Panc1 (cell line): Measurements from ENCODE around the gene NCAPD2. TPM values are rescaled to one million over a fixed set of nuclear protein-coding genes. Genes with fewer than 3 reads are reported as not detected.

Experiments used
- ATAC-seq: fragments of 200-7000 bp; cut with Tn5 transposase; 2 replicates; pipeline ENCODE4 v1.9.1; 2020; ENCODE audit warnings: mild to moderate bottlenecking, moderate library complexity
- BruUV-seq: library from RNA; stranded (reverse); fragments of 400-500 nt; replicated peaks from 2 replicates; lab custom pipeline; 2021; lab: Mats Ljungman, UMichigan
- CTCF ChIA-PET: fragments of 300-600 bp; sonication (Branson Sonifier 250); formaldehyde crosslinking; loops from one replicate; lab custom pipeline; 2022; ENCODE audit warnings: antibody characterized with exemption; lab: Charles Lee
- POLR2A ChIA-PET: fragments of 300-600 bp; sonication (Branson Sonifier 250); formaldehyde crosslinking; loops from one replicate; lab custom pipeline; 2022; ENCODE audit warnings: antibody characterized with exemption; lab: Charles Lee
- DNase-seq: peaks from one replicate; pipeline ENCODE4 v3.0.0-alpha.2; 2010; ENCODE audit warnings: low read depth, low spot score
- H3K27ac ChIP-seq: 2 replicates; pipeline ENCODE4 v1.5.1; 2011; ENCODE audit warnings: mild to moderate bottlenecking, low read length, inconsistent platforms
- H3K27me3 ChIP-seq: fragments of 200-500 bp; sonication (Bioruptor generic); 2 replicates; pipeline ENCODE4 v1.6.0; 2014; ENCODE audit warnings: low read length, inconsistent platforms; ENCODE audit not compliant: control insufficient read depth, insufficient read depth
- H3K36me3 ChIP-seq: fragments of 200-500 bp; sonication (Bioruptor generic); 2 replicates; pipeline ENCODE4 v1.5.1; 2014; ENCODE audit warnings: inconsistent platforms, mild to moderate bottlenecking, low read length, moderate library complexity; ENCODE audit not compliant: control insufficient read depth, insufficient read depth
- H3K4me1 ChIP-seq: 2 replicates; pipeline ENCODE4 v1.5.1; 2011; ENCODE audit warnings: inconsistent platforms, mild to moderate bottlenecking, low read length, moderate library complexity; ENCODE audit not compliant: control insufficient read depth, insufficient read depth
- H3K4me3 ChIP-seq, 2 experiments: 2 replicates each; pipeline ENCODE4 v1.5.1; 2011 to 2012; ENCODE audit warnings: low read depth in 2 of 2, low read length in 2 of 2, mild to moderate bottlenecking in 2 of 2, inconsistent platforms in 1 of 2, moderate library complexity in 1 of 2
- H3K9me3 ChIP-seq: fragments of 200-500 bp; sonication (Bioruptor generic); 2 replicates; pipeline ENCODE4 v1.5.1; 2014; ENCODE audit warnings: low read depth, mild to moderate bottlenecking, inconsistent platforms, low read length, moderate library complexity; ENCODE audit not compliant: control insufficient read depth, insufficient read depth
- POLR2AphosphoS5 ChIP-seq: IDR thresholded peaks from 2 replicates; pipeline ENCODE4 v1.6.1; 2012; ENCODE audit warnings: mild to moderate bottlenecking, low read depth, low read length, moderate library complexity
- SIN3A ChIP-seq: IDR thresholded peaks from 2 replicates; pipeline ENCODE4 v1.6.1; 2012; ENCODE audit warnings: low read depth, mild to moderate bottlenecking, low read length, moderate library complexity, borderline replicate concordance; ENCODE audit not compliant: insufficient read depth
- TCF7L2 ChIP-seq: IDR thresholded peaks from 2 replicates; pipeline ENCODE4 v1.6.1; 2011; ENCODE audit warnings: mild to moderate bottlenecking, low read depth, low read length, inconsistent platforms
- in situ Hi-C: cut with HindIII; loops from 2 replicates; pipeline ENCODE4 v1.10.0; 2016; ENCODE audit warnings: low sequenced_read_pairs, low pct_unique_long_range_greater_than_20kb
- intact Hi-C: fragments of 100-400 bp; cut with micrococcal nuclease; formaldehyde crosslinking; loops from one replicate; pipeline ENCODE4 v1.10.0; 2022; ENCODE audit not compliant: unreplicated experiment
- total RNA-seq: library from RNA; stranded (reverse); gene quantifications from one replicate; pipeline ENCODE4 v1.2.1, GENCODE V29; 2021; ENCODE audit not compliant: unreplicated experiment
- TF ChIP-seq, protein P1 (sequence below), 2 experiments: IDR thresholded peaks; 2 replicates each; pipeline ENCODE4 v1.6.1; 2011 to 2012; ENCODE audit warnings: low read depth in 2 of 2, control low read depth in 1 of 2, low read length in 1 of 2, mild to moderate bottlenecking in 1 of 2, moderate library complexity in 1 of 2; ENCODE audit not compliant: insufficient read depth in 1 of 2
- TF ChIP-seq, protein P2 (sequence below): fragments of 450-650 bp; IDR thresholded peaks from 2 replicates; pipeline ENCODE4 v1.5.1; 2017; ENCODE audit warnings: mild to moderate bottlenecking

Gene NCAPD2
- total RNA-seq, 1 experiment from 2014 or later, result 80.3 TPM

GRCh38 chr12:6569312-6569711, 75.4 kb downstream of the NCAPD2 start:
- H3K4me1 ChIP-seq, result peaks cover 11% of the 10 kb centered on the region
- ChIA-PET POLR2A (no interaction called here), CTCF (no interaction called here)
- peak overlapping the region in 1 of 2 experiments; percentile 78; a peak in 3 of 4 replicates for H3K4me3 ChIP-seq
- intact Hi-C loops (no loop called here), in situ Hi-C loops (no loop called here)
- H3K27me3 ChIP-seq, result no peaks in the 10 kb centered on the region
- TF ChIP-seq POLR2AphosphoS5 (no peak), TCF7L2 (no peak), SIN3A (no peak)
- TF ChIP-seq, protein P1, sequence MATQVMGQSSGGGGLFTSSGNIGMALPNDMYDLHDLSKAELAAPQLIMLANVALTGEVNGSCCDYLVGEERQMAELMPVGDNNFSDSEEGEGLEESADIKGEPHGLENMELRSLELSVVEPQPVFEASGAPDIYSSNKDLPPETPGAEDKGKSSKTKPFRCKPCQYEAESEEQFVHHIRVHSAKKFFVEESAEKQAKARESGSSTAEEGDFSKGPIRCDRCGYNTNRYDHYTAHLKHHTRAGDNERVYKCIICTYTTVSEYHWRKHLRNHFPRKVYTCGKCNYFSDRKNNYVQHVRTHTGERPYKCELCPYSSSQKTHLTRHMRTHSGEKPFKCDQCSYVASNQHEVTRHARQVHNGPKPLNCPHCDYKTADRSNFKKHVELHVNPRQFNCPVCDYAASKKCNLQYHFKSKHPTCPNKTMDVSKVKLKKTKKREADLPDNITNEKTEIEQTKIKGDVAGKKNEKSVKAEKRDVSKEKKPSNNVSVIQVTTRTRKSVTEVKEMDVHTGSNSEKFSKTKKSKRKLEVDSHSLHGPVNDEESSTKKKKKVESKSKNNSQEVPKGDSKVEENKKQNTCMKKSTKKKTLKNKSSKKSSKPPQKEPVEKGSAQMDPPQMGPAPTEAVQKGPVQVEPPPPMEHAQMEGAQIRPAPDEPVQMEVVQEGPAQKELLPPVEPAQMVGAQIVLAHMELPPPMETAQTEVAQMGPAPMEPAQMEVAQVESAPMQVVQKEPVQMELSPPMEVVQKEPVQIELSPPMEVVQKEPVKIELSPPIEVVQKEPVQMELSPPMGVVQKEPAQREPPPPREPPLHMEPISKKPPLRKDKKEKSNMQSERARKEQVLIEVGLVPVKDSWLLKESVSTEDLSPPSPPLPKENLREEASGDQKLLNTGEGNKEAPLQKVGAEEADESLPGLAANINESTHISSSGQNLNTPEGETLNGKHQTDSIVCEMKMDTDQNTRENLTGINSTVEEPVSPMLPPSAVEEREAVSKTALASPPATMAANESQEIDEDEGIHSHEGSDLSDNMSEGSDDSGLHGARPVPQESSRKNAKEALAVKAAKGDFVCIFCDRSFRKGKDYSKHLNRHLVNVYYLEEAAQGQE (IDR thresholded peaks at IDR 0.05; ENCODE audit: insufficient read depth in 1 of 2, low read depth in 2 of 2, low read length in 1 of 2), result no peak
- TF ChIP-seq, protein P2, sequence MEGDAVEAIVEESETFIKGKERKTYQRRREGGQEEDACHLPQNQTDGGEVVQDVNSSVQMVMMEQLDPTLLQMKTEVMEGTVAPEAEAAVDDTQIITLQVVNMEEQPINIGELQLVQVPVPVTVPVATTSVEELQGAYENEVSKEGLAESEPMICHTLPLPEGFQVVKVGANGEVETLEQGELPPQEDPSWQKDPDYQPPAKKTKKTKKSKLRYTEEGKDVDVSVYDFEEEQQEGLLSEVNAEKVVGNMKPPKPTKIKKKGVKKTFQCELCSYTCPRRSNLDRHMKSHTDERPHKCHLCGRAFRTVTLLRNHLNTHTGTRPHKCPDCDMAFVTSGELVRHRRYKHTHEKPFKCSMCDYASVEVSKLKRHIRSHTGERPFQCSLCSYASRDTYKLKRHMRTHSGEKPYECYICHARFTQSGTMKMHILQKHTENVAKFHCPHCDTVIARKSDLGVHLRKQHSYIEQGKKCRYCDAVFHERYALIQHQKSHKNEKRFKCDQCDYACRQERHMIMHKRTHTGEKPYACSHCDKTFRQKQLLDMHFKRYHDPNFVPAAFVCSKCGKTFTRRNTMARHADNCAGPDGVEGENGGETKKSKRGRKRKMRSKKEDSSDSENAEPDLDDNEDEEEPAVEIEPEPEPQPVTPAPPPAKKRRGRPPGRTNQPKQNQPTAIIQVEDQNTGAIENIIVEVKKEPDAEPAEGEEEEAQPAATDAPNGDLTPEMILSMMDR, result no peak
- H3K36me3 ChIP-seq, result peaks cover 22% of the 10 kb centered on the region
- DNase-seq (no peak), ATAC-seq (no peak)
- BruUV-seq, result no TSS peak
- peak overlapping the region; percentile 49; the same call in 1 of the 2 replicates for H3K27ac ChIP-seq
- H3K9me3 ChIP-seq, result no peaks in the 10 kb centered on the region

DNA sequence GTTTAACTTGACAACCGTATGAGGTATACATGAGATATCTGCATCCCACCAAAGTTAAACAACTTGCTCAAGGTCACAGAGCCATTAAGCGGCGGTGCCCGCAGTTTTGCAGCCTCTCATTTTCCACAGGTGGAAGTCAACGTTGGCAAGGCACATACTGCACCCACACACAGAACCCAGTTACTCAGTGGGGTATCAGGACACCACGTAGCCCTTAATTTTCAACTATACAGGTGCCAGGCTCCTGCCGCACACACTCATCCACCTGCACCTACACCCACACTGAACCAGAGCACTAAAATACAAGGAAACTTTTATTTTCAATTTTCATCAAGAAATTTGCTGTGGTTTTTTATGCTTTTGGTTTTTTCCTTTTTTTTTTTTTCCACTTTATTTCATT, 75.9 kb downstream of the NCAPD2 start:
- no peak for DNase-seq
- H3K4me1 ChIP-seq, result peaks cover 11% of the 10 kb centered on the region
- POLR2A ChIA-PET, result no interaction called here
- peaks cover 24% of the 10 kb centered on the region for H3K36me3 ChIP-seq
- BruUV-seq, result TSS peak; percentile 83
- no peaks in the 10 kb centered on the region for H3K9me3 ChIP-seq
- intact Hi-C loops, result no loop called here
- no peaks in the 10 kb centered on the region for H3K27me3 ChIP-seq
- no peak overlapping the region; the same call in 1 of the 2 replicates for H3K27ac ChIP-seq
- CTCF ChIA-PET, result interaction anchor here (1.3 kb wide), 1 partner anchor 267 kb away, joined by 7 read pairs; no protein-coding TSS in a partner anchor
- in situ Hi-C loops, result no loop called here
- H3K4me3 ChIP-seq, result no peak overlapping the region
- no peak for ATAC-seq
- no peak for TF ChIP-seq POLR2AphosphoS5
- TF ChIP-seq, protein P2, result no peak
- no peak for TF ChIP-seq SIN3A
- TF ChIP-seq TCF7L2, result no peak
- TF ChIP-seq, protein P1 (IDR thresholded peaks at IDR 0.05; ENCODE audit: insufficient read depth in 1 of 2, low read depth in 2 of 2, low read length in 1 of 2), result no peak
